Activated CD8-positive, alpha-beta memory T cell treated with anti-CD3 and anti-CD28 coated beads, Interleukin-2, amount 50 U/mL, for 4 hours (primary cell): ENCODE results near the gene ERVMER34-1.

Experiments used
- DNase-seq: peaks from one replicate; pipeline ENCODE4 v3.0.0-alpha.2; 2020

The ERVMER34-1 gene

GRCh38 chr4:52716364-52717151 lies 34.7 kb downstream of the ERVMER34-1 start:
- no peak for DNase-seq

DNA sequence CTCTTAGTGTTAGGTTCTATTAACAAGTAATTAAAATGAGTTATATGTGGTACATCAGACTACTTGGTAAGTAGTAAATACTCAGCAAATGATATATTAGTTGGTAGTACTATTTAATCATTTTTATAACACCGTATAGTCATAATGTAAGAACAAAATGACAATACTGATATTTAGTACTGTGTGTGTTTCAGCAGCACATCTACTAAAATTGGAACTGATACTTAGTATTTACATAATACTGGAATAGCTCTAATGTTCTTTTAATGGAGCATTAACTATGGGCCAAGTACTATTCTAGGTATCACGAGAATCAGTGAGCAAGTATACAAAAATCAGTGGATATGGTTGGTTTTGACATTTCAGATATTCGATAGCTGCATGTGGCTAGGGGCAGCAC lies 35.3 kb downstream of the ERVMER34-1 start:
- DNase-seq, result no peak

DNA sequence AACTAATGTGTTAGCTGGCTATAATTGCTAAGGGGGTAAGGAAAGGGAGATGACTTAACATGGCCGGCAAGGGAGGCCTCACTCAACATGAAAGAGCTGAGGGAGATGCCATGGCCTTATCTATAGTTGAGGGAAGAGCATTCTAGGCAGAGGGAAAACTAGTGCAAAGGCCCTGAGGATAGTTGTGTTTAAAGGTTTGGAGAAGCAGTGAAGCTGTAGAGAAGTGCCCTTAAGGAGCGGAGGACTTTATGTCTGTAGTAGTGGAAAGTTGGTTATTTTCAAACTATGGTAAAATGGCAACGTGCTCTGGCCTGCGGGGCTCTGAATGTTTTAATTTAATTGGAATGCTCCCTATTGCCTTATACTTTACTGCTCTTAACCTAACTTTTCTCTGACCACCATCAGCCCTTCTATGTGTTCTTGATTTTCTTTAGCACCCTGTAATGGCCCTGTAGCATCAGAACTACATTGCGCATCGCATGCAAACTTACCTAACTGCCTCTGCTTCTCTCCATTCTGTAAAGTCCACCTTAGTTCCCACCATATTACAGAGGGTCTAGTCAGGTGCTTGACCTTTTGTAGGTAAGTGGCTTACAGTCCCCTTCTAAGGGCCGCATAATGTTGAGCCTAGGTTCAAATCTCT lies 35.8 kb downstream of the ERVMER34-1 start:
- no peak for DNase-seq

DNA sequence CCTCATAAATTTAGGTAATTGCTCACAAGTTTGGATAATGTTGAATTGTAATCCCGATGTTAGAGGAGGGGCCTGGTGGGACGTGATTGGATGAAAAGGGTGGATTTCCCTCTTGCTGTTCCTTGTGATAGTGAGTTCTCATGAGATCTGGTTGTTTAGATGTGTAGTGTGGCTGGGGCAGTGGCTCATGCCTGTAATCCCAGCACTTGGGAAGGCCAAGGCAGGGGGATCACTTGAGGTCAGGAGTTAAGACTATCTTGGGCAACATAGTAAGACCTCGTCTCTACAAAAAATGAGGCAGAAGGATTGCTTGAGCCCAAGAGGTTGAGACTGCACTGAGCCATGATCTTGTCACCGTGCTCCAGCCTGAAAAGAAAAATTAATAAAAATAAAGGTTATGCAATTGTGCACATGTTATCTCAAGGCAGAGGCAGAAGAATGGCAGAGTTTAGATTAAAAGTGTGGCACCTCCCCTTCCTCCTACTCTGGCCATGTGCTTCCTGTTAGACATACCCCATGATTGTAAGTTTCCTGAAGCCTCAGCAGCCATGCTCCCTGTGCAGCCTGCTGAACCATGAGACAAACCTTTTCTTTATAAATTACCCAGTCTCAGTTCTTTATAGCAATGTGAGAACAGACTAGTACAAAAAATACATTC lies 36.5 kb downstream of the ERVMER34-1 start:
- DNase-seq, result no peak

DNA sequence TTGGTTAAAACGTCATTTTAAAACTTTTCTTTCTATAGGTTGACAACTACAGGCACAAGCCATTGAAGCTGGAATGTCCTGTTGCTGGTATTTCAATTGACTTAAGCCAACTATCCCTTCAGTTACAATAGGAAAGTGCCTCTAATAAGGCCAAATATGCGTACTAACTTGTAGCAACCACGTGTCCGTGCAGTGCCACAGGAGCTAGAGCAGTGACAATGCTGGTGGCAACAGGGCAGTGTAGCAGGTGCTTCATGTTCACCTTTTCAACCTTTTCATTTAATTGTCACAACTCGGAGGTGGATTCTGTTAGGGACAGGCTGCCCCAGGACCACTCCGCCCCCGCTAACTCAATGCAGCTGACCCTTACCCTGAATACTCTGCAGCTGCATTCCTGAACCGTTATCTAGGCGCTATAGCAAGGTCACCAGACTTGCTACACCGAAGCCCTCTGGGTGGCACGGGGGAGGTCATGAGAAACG lies 37.7 kb downstream of the ERVMER34-1 start:
- DNase-seq, result no peak

- DNase-seq, result peak; percentile 97
Measured at GRCh38 chr4:52712251-52713130, 38.7 kb downstream of the ERVMER34-1 start.

DNA sequence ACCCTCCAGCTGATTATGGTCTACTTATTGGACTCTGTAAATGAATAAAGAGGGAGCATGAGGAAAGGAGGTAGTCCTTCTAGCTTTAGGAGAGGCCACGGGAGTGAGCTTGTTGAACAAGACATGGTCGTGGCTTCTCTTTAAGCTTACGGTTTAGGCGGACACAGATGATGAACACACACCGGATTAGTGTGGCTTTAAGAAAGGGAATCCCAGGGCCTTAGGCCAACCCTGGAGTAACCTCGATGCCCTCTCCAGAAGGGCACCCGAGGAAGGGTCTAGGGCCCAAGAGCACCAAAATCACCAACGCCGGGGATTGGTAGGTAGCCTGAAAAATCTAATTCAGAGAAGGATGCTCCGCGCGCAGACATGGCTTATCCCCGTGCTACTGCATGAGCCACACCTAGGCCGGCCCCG lies 39.4 kb downstream of the ERVMER34-1 start:
- no peak for DNase-seq

- no peak for DNase-seq
Measured at GRCh38 chr4:52711272-52711671, 40.0 kb downstream of the ERVMER34-1 start.

- no peak for DNase-seq
Measured at GRCh38 chr4:52709155-52709554, 42.1 kb downstream of the ERVMER34-1 start.

GRCh38 chr4:52704661-52705060 lies 46.6 kb downstream of the ERVMER34-1 start:
- DNase-seq, result no peak

DNA sequence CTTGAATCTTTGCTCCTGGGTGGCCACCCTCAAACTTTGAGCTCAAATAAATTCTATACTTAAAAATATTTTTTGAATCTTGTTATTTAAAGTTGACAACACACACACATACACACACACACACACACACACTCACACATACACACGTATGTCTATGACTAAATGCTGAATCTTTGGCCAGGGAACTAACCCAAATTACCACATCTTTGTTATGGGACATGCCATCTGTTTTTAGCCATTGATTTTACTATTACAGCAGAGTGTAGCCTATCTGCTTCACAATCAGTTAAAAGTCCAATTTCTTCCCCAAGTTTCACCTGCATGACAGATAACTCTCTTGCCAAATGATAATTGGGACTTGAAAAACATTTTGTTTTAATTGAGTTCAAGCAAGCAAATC lies 47.1 kb downstream of the ERVMER34-1 start:
- no peak for DNase-seq

- no peak for DNase-seq
Measured at GRCh38 chr4:52701207-52701606, 50.0 kb downstream of the ERVMER34-1 start.

DNA sequence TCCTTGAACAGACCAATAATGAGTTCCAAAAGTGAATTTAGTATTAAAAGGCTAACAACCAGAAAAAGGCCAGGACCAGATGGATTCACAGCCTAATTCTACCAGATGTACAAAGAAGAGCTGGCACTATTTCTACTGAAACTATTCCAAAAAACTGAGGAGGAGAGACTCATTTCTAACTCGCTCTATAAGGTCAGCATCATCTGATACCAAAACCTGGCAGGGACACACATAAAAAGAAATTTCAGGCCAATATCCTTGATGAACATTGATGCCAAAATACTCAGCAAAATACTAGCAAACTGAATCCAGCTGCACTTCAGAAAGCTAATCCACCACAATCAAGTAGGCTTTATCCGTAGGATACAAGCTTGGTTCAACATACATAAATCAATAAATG lies 56.3 kb downstream of the ERVMER34-1 start:
- DNase-seq, result no peak

DNA sequence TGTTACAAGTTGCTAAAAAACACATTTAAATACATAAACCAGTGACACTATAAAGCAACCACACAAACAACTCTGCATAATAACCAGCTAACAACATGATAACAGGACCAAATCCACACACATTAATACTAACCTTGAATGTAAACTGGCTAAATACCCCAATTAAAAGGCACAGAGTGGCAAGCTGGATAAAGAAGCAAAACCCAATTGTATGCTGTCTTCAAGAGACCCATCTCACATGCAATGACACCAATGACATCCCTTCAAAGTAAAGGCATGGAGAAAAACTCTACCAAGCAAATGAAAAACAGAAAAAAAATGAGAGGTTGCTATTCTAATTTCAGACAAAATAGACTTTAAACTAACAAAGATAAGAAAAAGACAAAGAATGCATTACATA lies 57.7 kb downstream of the ERVMER34-1 start:
- DNase-seq, result no peak
